Ramos (cell line): ENCODE measurements around the gene PKIB.
"Not testable (repeated sequence)": the region's sequence is repeated elsewhere in the genome, so short reads cannot be mapped to it uniquely, and the experiment has no call there.

Experiments
- in situ Hi-C: fragments of 300-500 bp; cut with MboI; formaldehyde crosslinking; loops from one replicate; pipeline ENCODE4 v1.14.3; 2022; ENCODE audit warnings: low sequenced_read_pairs; ENCODE audit not compliant: unreplicated experiment

Gene PKIB, protein sequence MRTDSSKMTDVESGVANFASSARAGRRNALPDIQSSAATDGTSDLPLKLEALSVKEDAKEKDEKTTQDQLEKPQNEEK

DNA sequence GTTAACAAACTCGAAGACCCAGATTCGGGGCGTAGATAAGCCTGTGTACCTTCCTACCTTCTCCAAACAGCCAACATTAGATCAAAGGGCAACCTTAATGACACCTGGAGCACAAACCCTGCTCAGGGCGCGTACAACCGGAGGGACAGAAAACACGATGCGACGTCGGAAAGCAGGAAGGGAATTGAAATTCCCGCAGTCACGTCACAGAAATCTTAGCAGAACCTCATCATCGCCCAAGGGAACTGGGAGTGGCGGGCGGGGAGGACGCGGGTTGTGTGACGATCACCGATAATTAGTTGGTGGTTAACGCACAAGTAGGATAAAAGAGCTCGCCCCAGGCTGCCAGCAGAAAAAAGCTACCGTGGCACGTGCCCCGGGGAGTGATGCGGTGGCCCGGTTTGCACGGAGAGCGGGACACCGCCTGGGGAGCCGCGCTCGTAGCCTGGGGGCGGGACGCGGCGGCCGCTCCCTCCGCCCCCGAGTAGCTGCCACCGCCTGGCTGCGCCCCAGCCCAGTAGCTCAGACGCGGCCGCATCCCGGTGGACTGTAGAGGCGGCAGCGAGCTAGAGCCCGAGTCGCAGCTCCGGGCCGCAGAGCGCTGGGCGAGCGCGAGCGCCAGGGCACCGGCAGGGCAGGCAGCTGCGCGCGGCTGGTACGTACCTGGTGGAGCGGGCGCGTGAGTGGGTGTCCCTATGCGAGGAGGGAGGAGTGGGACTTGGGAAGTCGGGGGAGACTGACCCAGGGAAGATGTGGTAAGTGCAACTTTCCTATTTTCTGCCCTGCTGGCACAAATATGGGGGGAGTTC is at the start of gene PKIB:
Gene PKIB (plus strand): TSS at position 525 of the 809 bp plus-strand sequence. CDS start 107,390 bp downstream, outside the sequence.
- in situ Hi-C loops = no loop called here

DNA sequence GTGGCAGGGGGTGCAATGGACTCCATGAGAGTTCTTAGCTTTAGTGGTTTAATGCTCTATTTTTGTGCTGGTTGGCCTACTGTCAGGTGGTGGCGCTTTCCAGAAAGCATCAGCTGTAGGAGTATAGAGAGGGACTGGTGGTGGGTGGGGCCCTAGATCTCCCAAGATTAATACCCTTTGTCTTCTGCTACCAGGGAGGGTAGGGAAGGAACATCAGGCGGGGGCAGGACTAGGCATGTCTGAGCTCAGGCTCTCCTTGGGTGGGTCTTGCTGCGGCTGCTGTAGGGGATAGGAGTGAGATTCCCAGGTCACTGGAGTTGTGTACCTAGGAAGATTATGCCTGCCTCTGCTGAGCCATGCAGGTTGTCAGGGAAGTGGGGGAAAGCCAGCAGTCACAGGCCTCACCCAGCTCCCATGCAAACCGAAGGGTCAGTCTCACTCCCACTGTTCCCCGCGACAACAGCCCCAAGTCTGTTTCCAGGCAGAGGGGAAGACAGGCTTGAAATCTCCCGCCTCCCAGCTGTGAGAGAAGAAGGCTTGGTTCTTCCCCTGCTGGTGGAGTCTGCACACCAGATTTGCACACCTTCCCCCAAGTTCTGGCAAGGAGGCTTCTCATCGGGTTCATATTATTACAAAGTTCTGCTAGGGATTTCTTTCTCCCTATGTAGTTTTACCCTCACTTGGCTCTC is 46.7 kb upstream of the PKIB start:
- in situ Hi-C loops = no loop called here

DNA sequence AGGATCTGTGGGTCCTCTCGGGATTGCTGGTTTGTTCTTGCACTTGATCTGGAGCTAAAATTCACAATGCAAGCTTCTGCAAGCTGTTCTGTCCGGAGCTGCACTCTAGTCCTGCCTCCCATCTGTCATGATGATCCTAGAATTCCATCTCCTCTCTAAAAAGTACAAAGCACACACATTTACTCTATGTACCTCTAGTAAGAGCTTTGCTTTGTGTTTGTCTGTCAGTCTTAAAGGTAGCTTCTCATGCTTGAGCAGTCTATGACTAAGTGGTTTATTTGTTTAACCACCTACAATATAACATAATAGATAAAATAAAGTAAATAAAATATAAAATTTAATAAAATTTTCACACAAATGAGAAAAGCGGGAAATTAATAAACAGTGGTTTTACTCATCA is 46.0 kb upstream of the PKIB start:
- in situ Hi-C loops = no loop called here

DNA sequence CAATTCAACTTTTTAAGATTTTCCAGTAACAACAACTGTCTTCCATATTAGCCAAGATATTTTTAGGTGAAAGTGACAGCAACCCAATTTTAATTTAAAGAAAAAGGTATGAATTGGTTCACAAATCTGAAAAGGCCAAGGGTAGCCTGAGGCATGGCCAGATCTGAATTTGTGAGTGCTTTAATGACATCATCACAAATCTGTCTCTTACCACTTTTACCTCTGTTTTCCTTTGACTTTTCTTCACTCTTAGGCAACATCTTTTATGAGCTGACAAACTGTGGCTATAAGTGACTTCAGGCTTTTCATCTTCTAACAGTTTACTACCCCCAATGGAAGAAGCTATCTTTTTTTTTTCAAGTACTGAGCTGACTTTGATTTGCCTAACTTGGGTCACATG is 44.5 kb upstream of the PKIB start:
- in situ Hi-C loops = no loop called here

DNA sequence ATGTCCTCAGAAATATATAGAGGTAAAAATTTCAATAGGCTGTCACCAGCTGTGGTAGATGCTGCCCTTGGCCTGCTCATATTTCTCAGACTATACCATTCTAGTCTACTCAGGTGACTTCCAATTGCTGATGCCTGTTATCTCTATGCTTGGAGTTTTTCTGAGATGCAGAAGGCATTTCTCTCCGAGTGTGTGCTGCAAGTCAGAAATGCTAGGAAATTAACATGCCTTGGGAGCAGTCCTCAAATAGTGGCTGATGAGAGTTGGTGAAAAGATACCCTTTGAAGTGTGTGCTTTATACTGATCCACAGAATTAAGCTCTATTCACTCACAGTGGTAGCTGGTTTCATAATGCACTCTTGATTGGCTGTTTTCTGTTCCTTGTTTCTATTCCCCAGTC is 43.2 kb upstream of the PKIB start:
- in situ Hi-C loops = no loop called here

DNA sequence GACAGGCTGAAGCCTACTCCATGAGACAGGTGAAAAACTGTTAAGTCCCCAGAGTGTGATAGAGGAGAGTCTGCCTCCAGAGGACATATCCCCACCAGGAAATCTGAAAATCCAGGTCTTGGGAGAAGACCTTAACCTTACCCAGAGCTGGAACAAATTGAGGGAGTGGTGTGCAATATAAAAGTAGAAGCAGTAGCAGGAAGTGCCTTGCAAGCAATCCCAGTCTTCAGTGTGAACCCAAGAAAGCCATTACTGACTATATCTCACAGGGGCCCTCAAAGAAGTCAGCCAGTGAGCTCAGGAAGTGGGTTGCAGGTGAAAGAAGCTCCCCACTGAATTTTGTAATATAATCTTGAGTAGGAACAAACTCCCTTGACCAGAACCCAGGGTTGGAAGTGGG is 41.9 kb upstream of the PKIB start:
- in situ Hi-C loops = no loop called here

DNA sequence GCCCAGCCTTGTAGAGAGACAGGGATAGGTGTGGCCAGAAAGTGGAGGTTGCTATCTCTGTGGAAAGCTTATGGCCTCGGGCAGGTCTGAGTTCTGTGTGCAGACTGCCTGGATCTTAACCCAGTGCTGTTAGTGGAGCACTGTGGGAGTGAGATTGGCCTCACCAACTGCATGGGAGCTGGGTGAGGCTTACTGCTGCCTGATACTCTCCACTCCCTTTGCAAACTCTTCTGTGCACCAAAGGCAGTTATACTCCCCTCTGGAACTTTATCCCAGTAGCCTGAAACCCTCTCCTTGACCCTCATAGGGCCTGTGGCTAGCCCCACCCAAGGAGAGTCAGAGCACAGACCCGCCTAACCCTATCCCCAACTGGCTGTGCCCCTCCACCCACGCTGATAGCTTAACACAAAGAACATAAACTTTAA is 41.4 kb upstream of the PKIB start:
- in situ Hi-C loops = no loop called here

DNA sequence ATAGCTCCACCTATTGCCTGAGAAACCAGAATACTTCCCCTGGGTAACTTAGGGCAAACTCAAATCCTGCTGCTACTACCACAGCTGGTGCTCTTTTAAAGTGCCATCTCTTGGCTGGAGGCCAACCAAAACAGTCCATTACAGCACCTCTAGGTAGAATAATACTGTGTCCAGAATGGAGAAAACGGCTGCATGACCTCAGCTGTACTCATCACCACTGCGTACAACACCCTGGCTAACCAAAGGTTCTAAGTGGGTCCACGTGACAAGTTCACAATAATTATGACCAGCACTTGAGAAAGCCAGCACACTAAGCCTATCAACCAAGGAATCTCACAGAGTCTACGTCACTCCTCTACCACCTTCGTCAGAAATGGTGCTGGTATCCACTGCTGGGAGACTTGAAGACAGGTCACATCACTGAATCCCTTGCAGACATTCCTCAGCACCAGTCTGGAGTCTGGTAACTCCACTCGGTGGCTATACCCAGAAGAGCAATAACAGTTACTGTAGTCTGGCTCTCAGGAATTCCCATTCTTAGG is 40.9 kb upstream of the PKIB start:
- in situ Hi-C loops = no loop called here

DNA sequence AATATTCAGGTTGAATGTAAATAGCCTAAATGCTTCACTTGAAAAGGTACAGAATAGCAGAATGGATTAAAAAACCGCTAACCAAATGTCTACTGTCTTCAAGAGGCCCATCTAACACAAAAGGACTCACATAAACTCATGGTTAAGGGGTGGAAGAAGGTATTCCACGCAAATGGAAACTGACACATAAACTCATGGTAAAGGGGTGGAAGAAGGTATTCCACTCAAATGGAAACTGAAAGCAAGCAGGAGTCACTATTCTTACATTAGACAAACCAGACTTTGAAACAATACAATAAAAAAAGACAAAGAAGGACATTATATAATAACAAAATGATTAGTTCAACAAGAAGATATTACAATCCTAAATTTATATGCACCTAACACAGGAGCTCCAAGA is 38.3 kb upstream of the PKIB start:
- in situ Hi-C loops = no loop called here

DNA sequence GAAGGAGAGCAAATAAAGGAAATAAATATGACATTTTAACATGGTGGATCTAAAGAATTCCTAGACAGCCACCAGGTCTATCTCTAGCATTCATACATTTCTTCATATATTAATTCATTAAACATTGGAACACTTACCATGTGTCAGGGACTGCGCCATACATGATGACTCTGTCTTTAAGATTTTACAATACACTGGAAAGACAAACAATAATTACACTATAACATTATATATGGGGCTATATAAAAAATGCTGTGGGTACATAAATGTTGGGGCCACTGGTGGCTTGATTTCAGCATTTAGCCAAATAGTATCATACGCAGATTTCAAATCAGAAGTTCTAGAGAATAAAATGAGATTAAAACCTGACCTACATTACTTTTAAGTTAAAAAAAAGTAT is 33.3 kb upstream of the PKIB start:
- in situ Hi-C loops = no loop called here

DNA sequence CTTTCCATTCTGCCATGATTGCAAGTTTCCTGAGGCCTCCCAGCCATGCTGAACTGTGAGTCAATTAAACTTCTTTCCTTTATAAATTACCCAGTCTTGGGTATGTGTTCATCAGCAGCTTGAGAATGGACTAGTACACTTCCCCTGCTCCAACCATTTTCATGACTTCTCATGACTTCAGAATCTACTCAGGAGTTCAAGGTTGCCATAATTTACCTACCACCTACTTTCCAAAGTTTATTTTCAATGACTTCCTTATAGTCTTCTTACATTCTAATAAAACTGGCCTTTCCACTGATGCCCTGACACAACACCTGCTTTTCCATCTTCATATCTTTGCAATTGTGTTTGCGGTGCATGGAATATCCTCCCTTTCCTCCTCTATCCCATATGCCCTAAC is 31.2 kb upstream of the PKIB start:
- in situ Hi-C loops = no loop called here

DNA sequence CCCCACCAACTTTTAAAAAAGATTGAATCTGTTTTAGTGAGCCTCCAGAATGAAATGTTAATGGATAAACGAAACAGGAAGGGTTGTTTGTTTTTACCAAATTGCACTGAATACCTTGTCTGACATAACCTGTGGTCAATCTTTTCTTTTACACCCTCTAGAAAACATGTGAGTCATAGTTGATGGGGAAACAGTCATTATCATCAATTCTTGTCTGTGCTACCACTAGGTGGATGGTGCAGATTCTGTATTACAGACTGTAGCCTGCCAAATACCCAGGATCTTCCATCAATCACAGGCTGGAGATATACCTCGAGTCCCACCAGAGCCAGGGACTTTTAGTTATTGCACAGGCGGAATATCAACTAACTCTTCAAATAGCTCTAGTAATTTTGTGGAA is 29.5 kb upstream of the PKIB start:
- in situ Hi-C loops = no loop called here

DNA sequence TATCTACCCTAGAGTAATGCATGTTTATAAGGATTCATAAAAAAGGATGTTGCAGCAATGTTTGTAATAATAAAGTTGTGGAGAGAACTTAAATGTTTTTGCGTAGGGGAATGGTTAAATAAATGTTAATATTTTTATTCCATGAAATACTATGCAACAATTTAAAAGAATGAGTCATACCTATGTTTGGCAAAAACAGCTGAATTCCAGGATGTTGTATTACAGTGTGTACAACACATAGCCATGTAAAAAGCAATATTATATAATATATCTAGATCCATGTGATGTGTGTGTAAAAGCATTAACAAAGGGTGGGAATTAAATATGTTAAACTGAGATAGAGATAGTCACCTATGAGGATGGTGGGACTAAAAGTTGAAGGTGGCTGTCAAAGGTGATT is 21.1 kb upstream of the PKIB start:
- in situ Hi-C loops = no loop called here

DNA sequence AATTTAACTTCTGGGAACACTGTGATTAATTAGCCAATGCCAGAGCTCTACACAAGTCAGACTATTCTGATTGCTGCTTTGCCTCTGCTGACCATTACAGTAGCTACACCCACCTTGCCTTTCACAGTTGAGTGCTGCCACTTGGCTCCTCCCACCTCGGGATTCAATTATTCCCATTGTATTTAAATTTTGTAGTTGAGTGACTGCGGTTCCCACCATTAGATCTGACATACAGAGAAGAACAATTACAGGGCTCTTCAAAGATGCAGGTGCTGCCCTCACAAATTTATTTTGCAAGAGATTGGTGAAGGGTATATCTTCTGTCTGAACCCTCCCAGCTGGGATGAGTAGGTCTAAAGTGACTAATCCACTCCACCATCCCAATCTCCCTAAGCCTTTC is 11.9 kb upstream of the PKIB start:
- in situ Hi-C loops = not testable (repeated sequence)

DNA sequence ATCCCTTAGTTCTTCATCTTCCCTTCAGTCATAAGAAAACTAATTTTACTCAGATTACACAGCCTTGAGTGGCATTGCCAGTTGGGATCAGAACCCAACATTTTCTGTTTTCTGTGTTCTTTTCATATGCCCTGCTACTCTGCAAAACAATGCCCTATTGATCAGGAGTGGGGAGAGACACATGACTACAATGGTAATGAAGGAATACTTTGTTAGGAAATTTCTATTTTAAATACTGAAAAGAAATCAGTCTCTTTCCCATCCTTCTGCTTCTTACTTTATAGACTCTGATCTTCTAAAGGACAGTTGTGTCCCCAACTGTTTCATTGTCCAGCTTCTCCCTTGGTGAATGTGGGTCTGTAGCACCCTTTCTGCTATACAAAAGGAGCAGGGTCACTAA is 5.5 kb upstream of the PKIB start:
- in situ Hi-C loops = no loop called here

DNA sequence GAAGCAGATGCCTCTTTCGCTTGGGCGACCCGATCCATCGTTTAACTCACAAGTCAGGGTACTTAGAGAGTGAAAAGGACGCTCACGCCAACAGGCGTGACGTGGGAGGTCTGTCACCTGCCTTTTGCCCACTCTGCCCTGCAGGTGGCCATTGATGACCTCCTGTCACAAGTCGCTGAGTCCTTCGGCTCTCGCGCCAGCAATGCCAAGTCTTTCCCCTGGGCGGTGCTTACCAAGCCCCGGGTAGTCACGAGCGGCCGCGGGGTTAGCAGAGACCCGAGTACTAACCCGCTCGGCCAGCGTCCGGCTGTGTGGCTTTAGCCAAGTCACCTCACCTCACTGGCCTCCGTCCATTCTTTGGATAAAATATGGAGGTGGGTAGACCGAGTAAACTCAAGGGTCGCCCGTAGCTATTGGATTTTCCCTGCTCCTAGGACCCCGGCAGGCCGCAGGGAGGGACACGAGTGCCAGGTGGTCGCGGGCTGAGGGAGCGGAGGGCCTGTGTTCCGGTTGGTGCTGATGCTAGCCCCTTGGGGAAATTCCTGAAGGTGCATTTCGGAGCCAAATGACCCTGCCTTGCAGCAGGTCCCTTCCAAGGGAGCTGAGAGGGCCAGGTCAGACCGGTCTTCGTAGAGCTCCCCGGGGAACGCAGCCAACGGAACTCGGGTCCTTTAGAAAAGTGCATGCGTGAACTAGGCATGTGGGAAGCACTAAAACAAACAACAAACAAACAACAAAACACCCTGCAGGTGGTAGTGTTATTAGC is 668 bp downstream of the PKIB start:
- in situ Hi-C loops = no loop called here

DNA sequence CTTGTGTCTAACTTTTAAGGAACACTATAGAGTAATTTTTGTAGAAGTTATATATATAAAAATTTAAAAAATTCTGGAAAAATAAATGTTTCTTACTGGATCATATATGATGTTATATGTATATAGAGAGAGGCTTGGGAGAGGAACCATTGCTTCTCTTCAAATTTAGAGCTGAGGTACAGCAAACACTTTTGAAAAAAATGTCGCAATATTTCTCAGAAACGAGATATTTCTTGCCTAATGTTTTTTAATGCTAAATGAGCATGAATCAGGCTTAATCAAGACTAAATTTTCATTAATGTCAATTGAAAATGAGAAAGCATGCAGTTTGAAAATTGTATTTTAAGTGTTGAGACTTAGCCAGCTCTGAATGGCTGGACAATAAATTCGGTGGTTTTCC is 2.6 kb downstream of the PKIB start:
- in situ Hi-C loops = no loop called here

DNA sequence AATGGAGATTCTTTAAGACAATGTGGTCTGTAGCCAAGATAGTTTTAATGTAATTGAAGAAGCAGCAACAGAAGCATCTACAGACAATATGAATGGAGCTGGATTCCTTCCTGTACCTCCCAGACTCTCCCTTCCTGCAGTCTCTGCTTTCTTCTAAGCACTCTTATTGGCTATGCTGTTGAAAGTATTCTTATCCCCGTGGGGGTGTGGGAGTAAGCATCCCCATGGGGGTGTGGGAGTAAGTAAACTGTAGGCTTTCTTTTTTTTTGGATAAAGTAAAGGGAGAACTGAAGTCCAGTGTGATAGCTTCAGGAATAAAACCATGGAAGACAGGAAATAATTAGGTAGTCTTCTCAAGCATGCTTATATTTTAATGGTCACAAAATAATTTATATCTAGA is 4.1 kb downstream of the PKIB start:
- in situ Hi-C loops = no loop called here

DNA sequence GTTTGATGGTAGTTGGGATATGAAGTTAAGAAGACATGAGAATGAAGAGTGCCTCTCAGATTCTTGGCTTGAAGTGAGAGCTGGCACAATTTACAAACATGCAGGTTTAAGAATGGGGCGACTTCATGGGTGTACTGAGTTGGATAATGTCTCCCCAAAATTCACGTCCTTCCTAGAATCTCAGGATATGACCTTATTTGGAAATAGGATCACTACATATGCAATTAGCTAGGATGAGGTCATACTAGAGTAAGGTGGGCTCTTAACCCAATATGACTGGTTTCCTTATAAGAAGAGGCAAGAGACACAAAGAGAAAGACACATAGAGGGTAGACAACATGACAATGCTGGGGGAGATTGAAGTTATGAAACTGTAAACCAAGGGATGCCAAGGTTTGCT is 5.2 kb downstream of the PKIB start:
- in situ Hi-C loops = no loop called here

DNA sequence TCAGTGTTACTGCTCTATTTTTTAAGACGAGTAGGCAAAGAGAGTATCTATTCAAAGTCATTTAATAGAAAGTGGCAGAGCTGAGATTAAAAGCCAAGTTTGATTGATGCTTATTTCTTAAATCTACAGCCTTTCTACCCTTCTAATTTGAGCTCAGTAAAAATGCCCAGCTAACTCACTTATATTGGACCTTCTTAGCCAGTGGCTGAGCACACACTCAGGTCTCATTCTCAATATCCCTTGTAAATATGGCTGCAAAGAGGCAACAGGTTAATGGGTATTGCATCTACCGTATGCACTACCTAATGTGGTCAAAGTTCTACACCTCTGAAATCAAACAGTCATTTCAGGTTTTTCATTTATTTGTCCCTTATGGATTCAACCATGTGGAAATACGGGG is 6.7 kb downstream of the PKIB start:
- in situ Hi-C loops = no loop called here

DNA sequence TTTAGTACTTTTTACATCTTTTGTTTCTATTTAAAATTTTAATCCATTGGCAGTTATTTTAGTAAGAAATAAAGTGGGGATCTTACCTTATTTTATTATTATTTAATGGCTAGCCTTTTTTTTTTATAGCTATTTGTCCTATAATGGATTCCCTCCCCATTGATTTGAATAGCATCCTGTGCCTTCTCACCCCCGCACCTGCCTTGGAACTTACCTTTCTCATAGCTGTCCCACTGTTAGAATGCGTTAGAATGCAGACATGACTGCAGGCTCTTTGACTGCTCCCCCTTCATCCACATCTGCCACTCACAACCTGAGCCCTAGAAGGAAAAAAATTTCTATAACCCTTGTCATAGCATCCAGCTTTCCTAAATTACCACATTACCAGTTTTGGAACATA is 9.1 kb downstream of the PKIB start:
- in situ Hi-C loops = no loop called here
